HG02973 (cell line): ENCODE measurements around the gene OR2V2.
"Not testable (repeated sequence)": the region's sequence is repeated elsewhere in the genome, so short reads cannot be mapped to it uniquely, and the experiment has no call there.

Experiments used
- ATAC-seq: cut with Tn5 transposase; IDR thresholded peaks from one replicate; pipeline ENCODE4 v1.9.1; 2021; ENCODE audit warnings: moderate library complexity; ENCODE audit not compliant: unreplicated experiment

The OR2V2 gene

GRCh38 chr5:181146927-181147636 lies at the start of gene OR2V2:
OR2V2 (plus strand) TSS chr5:181147586; CDS start chr5:181154943, 7,357 bp downstream.
- ATAC-seq, result not testable (repeated sequence)

- not testable (repeated sequence) for ATAC-seq
Measured at GRCh38 chr5:181097759-181098491, 49.5 kb upstream of the OR2V2 start.

- ATAC-seq, result no peak
Measured at GRCh38 chr5:181098762-181099601, 48.4 kb upstream of the OR2V2 start.

- no peak for ATAC-seq
Measured at GRCh38 chr5:181099602-181100086, 47.7 kb upstream of the OR2V2 start.

GRCh38 chr5:181100121-181100875 lies 47.1 kb upstream of the OR2V2 start:
- no peak for ATAC-seq

GRCh38 chr5:181101030-181101641 lies 46.2 kb upstream of the OR2V2 start:
- not testable (repeated sequence) for ATAC-seq

- not testable (repeated sequence) for ATAC-seq
Measured at GRCh38 chr5:181101930-181102674, 45.3 kb upstream of the OR2V2 start.

GRCh38 chr5:181104259-181104568 lies 43.2 kb upstream of the OR2V2 start:
- ATAC-seq, result not testable (repeated sequence)

- ATAC-seq, result not testable (repeated sequence)
Measured at GRCh38 chr5:181104606-181105390, 42.6 kb upstream of the OR2V2 start.

- no peak for ATAC-seq
Measured at GRCh38 chr5:181105391-181106025, 41.9 kb upstream of the OR2V2 start.

GRCh38 chr5:181107699-181108098 lies 39.7 kb upstream of the OR2V2 start:
- ATAC-seq, result no peak

- no peak for ATAC-seq
Measured at GRCh38 chr5:181108578-181109165, 38.7 kb upstream of the OR2V2 start.

GRCh38 chr5:181109489-181110013 lies 37.8 kb upstream of the OR2V2 start:
- ATAC-seq, result no peak

- ATAC-seq, result no peak
Measured at GRCh38 chr5:181111010-181111409, 36.4 kb upstream of the OR2V2 start.

- no peak for ATAC-seq
Measured at GRCh38 chr5:181112476-181112875, 34.9 kb upstream of the OR2V2 start.

- ATAC-seq, result not testable (repeated sequence)
Measured at GRCh38 chr5:181113572-181113971, 33.8 kb upstream of the OR2V2 start.

GRCh38 chr5:181114284-181114843 lies 33.0 kb upstream of the OR2V2 start:
- no peak for ATAC-seq
